VCaP (cell line): Measurements from ENCODE around the gene CDS1.
"Not testable (repeated sequence)": the region's sequence is repeated elsewhere in the genome, so short reads cannot be mapped to it uniquely, and the experiment has no call there.

Source experiments
- H3K27ac ChIP-seq: fragments of 450-650 bp; 2 replicates; pipeline ENCODE4 v1.5.1; 2017
- CTCF ChIP-seq: fragments of 450-650 bp; conservative IDR thresholded peaks from 2 replicates; pipeline ENCODE4 v1.5.1; 2017; ENCODE audit warnings: mild to moderate bottlenecking, moderate library complexity

The CDS1 gene

GRCh38 chr4:84677093-84677492, 94.2 kb downstream of the CDS1 start:
- no peak for TF ChIP-seq CTCF
- no peak overlapping the region for H3K27ac ChIP-seq

GRCh38 chr4:84677995-84678394, 95.1 kb downstream of the CDS1 start:
- no peak for TF ChIP-seq CTCF

GRCh38 chr4:84678976-84679744, 96.2 kb downstream of the CDS1 start:
- no peak for TF ChIP-seq CTCF
- no peak overlapping the region for H3K27ac ChIP-seq

More at GRCh38 chr4:84677995-84678394, 95.1 kb downstream of the CDS1 start:
- H3K27ac ChIP-seq, result no peak overlapping the region

GRCh38 chr4:84680956-84681355, 98.0 kb downstream of the CDS1 start:
- no peak for TF ChIP-seq CTCF
- no peak overlapping the region for H3K27ac ChIP-seq

- no peak for TF ChIP-seq CTCF
- no peak overlapping the region for H3K27ac ChIP-seq
These were observed 98.8 kb downstream of the CDS1 start for GRCh38 chr4:84681486-84682274.

GRCh38 chr4:84682661-84683060, 99.7 kb downstream of the CDS1 start:
- H3K27ac ChIP-seq, result not testable (repeated sequence)

GRCh38 chr4:84683064-84683850, 100.3 kb downstream of the CDS1 start:
- no peak overlapping the region for H3K27ac ChIP-seq
- TF ChIP-seq CTCF, result no peak
